NOMO-1 (cell line): Measurements from ENCODE around the gene RAD9A.
A peak's percentile ranks its signal among the peaks of the same experiment; 100 is the strongest.

ENCODE experiments used
- DNase-seq, 2 experiments: peaks; one replicate each; lab custom pipeline; 2025; ENCODE audit not compliant: unreplicated experiment in 2 of 2; lab: John Stamatoyannopoulos, UW

Gene RAD9A

GRCh38 chr11:67391304-67392182, at the start of gene RAD9A:
Gene RAD9A (plus strand): TSS chr11:67391986. CDS start chr11:67392045, 59 bp downstream.
- peak; percentile 89 to 90 for DNase-seq

GRCh38 chr11:67344264-67344663, 47.5 kb upstream of the RAD9A start:
- DNase-seq: peak in 1 of 2 experiments; percentile 37

- DNase-seq: no peak
Observed at GRCh38 chr11:67345247-67345919, 46.4 kb upstream of the RAD9A start.

GRCh38 chr11:67345920-67346819, 45.6 kb upstream of the RAD9A start:
- peak in 1 of 2 experiments; percentile 29 for DNase-seq

- DNase-seq: no peak
Observed at GRCh38 chr11:67347964-67348749, 43.6 kb upstream of the RAD9A start.

- DNase-seq: no peak
Observed at GRCh38 chr11:67349036-67349435, 42.8 kb upstream of the RAD9A start.

- DNase-seq: no peak
Observed at GRCh38 chr11:67349457-67349856, 42.3 kb upstream of the RAD9A start.

GRCh38 chr11:67349928-67350465, 41.8 kb upstream of the RAD9A start:
- DNase-seq: no peak

- peak; percentile 56 to 63 for DNase-seq
Observed at GRCh38 chr11:67351275-67352005, 40.3 kb upstream of the RAD9A start.

- DNase-seq: peak; percentile 51 to 62
Observed at GRCh38 chr11:67352546-67353316, 39.1 kb upstream of the RAD9A start.

GRCh38 chr11:67353317-67354074, 38.3 kb upstream of the RAD9A start, which contains the start of gene POLD4:
Gene POLD4 (minus strand): TSS chr11:67353546. CDS start chr11:67353399, 147 bp downstream.
- peak; percentile 95 to 100 for DNase-seq

GRCh38 chr11:67354075-67355022, 37.4 kb upstream of the RAD9A start:
- DNase-seq: peak in 1 of 2 experiments; percentile 19

GRCh38 chr11:67355023-67355793, 36.6 kb upstream of the RAD9A start:
- no peak for DNase-seq

- no peak for DNase-seq
Observed at GRCh38 chr11:67355794-67356386, 35.9 kb upstream of the RAD9A start.

- no peak for DNase-seq
Observed at GRCh38 chr11:67356387-67356863, 35.4 kb upstream of the RAD9A start.
